Natural killer cell treated with Interleukin-12 subunit alpha and Interleukin-12 subunit beta and Interleukin-15 and Interleukin-18, amount 100 ng/mL, for 72 hours (primary cell): ENCODE measurements around the gene AAK1. TPM values are rescaled to one million over a fixed set of nuclear protein-coding genes. Genes with fewer than 3 reads are reported as not detected.

Source experiments
- ATAC-seq, 2 donors: fragments of 150-1000 bp; cut with Tn5 transposase in 1 of 2; sonication (Bioruptor Pico), chemical (Tn5 transposase) in 1 of 2; 2 replicates each; pipeline ENCODE4 v1.10.0; 2021
- DNase-seq: peaks from one replicate; pipeline ENCODE4 v3.0.0; 2022; ENCODE audit warnings: low spot score
- H3K27ac Mint-ChIP-seq, 2 donors: 1 replicate in 1 of 2; 2 replicates in 1 of 2; pipeline ENCODE4 v1.8.0; 2022; ENCODE audit warnings: mixed read lengths in 2 of 2, mild to moderate bottlenecking in 1 of 2, moderate library complexity in 1 of 2
- H3K27me3 Mint-ChIP-seq, 2 donors: 1 replicate in 1 of 2; 2 replicates in 1 of 2; pipeline ENCODE4 v1.8.0; 2022; ENCODE audit warnings: mixed read lengths in 2 of 2
- H3K36me3 Mint-ChIP-seq: one replicate; pipeline ENCODE4 v1.8.0; 2022; ENCODE audit warnings: mixed read lengths
- H3K4me1 Mint-ChIP-seq, 2 donors: 1 replicate in 1 of 2; 2 replicates in 1 of 2; pipeline ENCODE4 v1.8.0; 2022; ENCODE audit warnings: low read depth in 2 of 2, mixed read lengths in 2 of 2, mild to moderate bottlenecking in 1 of 2
- H3K4me3 Mint-ChIP-seq: one replicate; pipeline ENCODE4 v1.8.0; 2022; ENCODE audit warnings: mixed read lengths
- H3K9me3 Mint-ChIP-seq: 2 replicates; pipeline ENCODE4 v1.8.0; 2022; ENCODE audit warnings: mixed read lengths
- total RNA-seq, 2 donors: library from RNA; stranded (reverse); gene quantifications; one replicate each; pipeline ENCODE4 v1.2.3, GENCODE V29; 2022

AAK1 gene
- total RNA-seq, 2 donors from 2014 or later, result 97.1 to 114 TPM

DNA sequence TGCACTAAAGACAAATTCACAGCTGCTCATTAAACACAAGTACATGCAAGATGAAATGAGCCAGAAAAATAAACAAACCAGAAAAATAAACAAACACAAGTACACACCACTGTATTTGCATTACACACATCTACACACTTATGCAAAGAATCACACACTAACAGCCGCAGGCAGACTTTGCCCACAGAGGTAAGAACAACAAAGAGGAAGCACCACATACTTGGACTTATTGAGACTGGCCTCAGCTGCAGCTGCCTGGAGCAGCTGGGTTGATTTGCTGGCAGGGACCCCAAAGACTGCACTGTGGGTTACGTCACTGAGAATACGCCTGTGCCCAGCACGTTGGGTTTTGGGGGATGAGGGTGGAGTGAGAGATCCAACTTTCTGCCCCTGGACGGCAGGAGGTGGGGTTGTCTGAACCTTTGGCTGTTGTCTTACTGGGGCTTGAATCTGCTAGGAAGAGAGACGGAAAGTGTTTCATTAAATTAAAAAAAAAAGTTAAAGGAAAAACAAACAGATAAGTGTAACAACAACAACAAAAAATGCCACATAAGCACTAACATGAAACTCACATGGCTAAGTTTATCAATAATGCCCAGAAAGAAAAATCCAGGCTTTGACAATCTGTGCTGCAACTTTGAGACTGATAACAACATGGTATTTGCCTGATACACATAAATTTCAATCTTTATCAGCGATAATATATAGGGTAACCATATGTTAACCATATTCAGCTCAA, 134.4 kb downstream of the AAK1 start:
- H3K27me3 Mint-ChIP-seq, result no peaks in the 10 kb centered on the region
- peak overlapping the region in 1 of 2 donors; percentile 70 for H3K27ac Mint-ChIP-seq
- peaks cover 8 to 15% of the 10 kb centered on the region in 2 donors for H3K4me1 Mint-ChIP-seq
- no peak overlapping the region for H3K4me3 Mint-ChIP-seq
- peaks cover 55% of the 10 kb centered on the region for H3K36me3 Mint-ChIP-seq
- ATAC-seq, result no peak
- H3K9me3 Mint-ChIP-seq, result no peaks in the 10 kb centered on the region
- no peak for DNase-seq

DNA sequence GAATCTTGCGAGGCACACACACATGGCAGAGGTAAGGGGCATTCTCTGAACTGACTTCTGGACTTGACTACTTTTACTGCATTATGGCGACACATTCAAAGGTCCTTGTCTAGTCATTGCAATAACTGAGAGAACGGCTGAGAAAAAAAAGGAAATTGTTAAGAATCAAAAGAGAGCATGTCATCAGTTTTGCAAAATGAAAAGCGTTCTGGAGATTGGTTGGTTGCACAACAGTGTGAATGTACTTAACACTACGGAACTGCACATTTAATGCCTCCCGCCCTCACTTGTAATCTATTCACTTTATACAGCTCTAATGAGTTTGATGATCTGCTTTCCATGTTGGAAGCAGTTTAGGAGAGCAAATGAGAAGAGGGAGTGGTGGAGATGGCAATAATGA, 137.8 kb downstream of the AAK1 start:
- ATAC-seq (no peak), DNase-seq (no peak)
- no peaks in the 10 kb centered on the region for H3K9me3 Mint-ChIP-seq
- H3K27ac Mint-ChIP-seq, result no peak overlapping the region
- peaks cover 8 to 15% of the 10 kb centered on the region in 2 donors for H3K4me1 Mint-ChIP-seq
- peaks cover 32% of the 10 kb centered on the region for H3K36me3 Mint-ChIP-seq
- no peaks in the 10 kb centered on the region for H3K27me3 Mint-ChIP-seq
- no peak overlapping the region for H3K4me3 Mint-ChIP-seq

DNA sequence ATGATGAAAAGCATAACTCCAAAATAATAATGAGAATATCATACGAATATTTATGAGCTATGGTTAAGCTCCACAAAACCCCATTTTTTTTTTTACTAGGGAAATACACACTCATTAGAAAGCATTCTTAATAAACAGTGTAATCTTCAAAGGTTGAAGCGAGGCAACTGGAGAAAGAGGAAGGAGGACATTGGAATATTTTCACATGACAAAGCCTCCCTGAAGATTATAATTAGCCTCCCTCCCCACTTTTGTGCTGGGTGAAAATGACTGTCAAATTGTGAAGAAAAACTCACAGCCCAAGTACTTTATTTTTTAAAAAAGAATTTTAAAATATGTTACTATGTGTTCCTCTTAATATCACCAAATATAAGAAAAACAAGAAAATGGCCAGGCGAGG, 142.2 kb downstream of the AAK1 start:
- Mint-ChIP-seq H3K9me3 (no peaks in the 10 kb centered on the region), H3K4me3 (no peak overlapping the region), H3K27me3 (no peaks in the 10 kb centered on the region), H3K4me1 (peaks cover 6 to 8% of the 10 kb centered on the region in 2 donors), H3K27ac (no peak overlapping the region), H3K36me3 (peaks cover 15% of the 10 kb centered on the region)
- no peak for DNase-seq
- ATAC-seq, result no peak

DNA sequence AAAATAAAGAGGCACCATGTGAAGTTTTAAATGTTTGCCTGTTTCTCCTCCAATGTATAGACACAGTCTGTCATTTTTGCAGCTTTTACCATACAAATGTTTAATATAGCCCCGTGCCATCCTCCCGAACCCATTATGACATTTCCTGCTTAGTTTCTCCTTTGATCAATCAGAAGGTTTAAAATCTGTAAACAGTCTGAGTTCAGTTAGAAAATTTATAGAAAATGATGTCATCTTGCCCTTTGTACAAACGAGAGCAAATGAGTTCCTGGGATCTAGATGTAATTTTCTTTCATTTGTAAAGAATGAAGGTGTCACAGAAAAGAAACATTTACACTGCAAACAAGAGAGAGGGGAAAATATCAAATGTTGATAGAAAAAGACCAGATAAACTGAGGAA, 143.6 kb downstream of the AAK1 start:
- H3K27me3 Mint-ChIP-seq, result no peaks in the 10 kb centered on the region
- ATAC-seq, result no peak
- no peak for DNase-seq
- peak overlapping the region in 1 of 2 donors; percentile 18 for H3K27ac Mint-ChIP-seq
- peaks cover 6% of the 10 kb centered on the region for H3K36me3 Mint-ChIP-seq
- no peak overlapping the region for H3K4me3 Mint-ChIP-seq
- H3K9me3 Mint-ChIP-seq, result no peaks in the 10 kb centered on the region
- peaks cover 6 to 8% of the 10 kb centered on the region in 2 donors for H3K4me1 Mint-ChIP-seq

DNA sequence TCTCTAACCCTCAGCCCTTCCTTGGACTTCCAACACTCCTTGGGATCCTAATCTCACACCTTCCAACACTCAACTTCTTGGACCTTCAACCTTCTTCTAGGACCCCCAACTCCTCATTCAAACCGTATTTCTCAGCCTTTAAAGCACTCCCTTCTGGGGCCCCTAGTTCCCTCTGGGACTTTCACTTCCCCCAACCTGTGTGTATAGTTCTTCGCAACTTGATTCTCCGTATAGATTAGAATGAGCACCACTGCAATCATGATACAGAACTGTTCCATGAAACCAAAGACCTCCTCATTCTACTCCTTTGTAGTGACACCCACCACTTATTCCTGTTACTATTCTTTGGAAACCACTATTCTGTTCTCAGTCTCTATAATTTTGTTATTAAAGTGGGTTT, 144.3 kb downstream of the AAK1 start:
- Mint-ChIP-seq H3K4me1 (peaks cover 6 to 8% of the 10 kb centered on the region in 2 donors), H3K9me3 (no peaks in the 10 kb centered on the region), H3K4me3 (no peak overlapping the region), H3K36me3 (peaks cover 6% of the 10 kb centered on the region), H3K27me3 (no peaks in the 10 kb centered on the region), H3K27ac (peak overlapping the region; percentile 36 to 56)
- ATAC-seq (no peak), DNase-seq (no peak)

DNA sequence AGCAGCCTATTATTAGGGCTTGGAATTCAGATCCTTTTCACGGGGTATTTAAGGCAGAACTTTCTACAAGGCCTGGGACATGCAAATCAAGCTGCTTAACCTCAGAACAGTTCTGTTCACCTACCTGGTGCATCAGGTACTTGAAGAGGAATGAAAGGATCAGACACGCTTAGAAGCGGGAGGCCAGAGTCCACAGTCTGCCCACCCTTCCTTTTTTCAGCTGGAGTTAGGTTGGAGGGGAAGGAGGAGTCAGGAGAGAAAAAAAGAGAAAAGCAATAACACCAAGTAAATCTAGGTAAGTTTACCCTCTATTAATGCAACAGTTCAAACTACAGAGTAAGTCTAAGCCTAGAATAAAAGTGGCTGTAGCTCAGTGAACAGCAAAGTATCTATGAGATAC, 147.7 kb downstream of the AAK1 start:
- Mint-ChIP-seq H3K4me1 (peaks cover 18 to 20% of the 10 kb centered on the region in 2 donors), H3K36me3 (peaks cover 12% of the 10 kb centered on the region), H3K4me3 (no peak overlapping the region), H3K9me3 (no peaks in the 10 kb centered on the region), H3K27me3 (no peaks in the 10 kb centered on the region), H3K27ac (no peak overlapping the region)
- DNase-seq (no peak), ATAC-seq (no peak)

DNA sequence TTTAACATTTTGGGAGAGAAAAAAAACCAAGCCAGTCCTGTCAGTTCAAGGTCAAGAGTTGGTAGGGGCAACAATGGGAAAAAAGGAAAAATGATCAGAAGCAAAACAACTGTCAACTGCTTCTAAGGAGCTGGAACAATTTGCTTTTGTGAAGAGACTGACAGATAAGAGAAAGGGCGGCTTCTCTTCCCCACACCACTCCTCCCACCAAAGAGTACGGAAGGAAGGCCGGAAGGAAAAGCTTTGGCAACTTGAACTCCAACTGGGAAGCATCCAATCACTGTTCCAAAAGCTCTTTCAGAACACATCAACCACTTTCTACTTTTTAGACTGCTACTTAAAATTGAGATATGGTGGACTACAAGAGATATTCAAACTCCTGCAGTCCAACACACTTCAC, 148.5 kb downstream of the AAK1 start:
- H3K27ac Mint-ChIP-seq, result no peak overlapping the region
- ATAC-seq (no peak), DNase-seq (no peak)
- no peaks in the 10 kb centered on the region for H3K9me3 Mint-ChIP-seq
- no peak overlapping the region for H3K4me3 Mint-ChIP-seq
- H3K4me1 Mint-ChIP-seq, result peaks cover 23 to 27% of the 10 kb centered on the region in 2 donors
- no peaks in the 10 kb centered on the region for H3K27me3 Mint-ChIP-seq
- H3K36me3 Mint-ChIP-seq, result peaks cover 15% of the 10 kb centered on the region

DNA sequence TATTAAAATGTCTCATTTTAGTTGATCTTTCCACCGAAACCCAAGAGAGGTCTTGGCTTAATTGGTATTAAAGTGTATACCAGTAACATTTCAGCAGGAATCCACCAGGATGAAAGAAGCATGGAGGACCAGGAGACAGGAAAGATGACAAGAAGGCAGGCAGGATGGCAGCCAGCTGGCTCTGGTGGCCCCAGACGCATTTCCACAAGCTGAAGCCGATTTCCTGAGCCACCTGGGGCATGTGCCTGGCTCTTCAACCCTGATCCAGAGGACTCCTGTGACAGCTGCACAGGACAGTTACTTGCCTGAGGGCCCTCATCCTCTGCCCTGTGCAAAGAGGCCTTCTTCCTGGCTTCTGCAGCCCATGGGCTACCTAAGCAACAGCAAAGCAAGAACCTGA, 149.4 kb downstream of the AAK1 start:
- Mint-ChIP-seq H3K9me3 (no peaks in the 10 kb centered on the region), H3K4me3 (no peak overlapping the region), H3K4me1 (peaks cover 20 to 26% of the 10 kb centered on the region in 2 donors), H3K27me3 (no peaks in the 10 kb centered on the region), H3K36me3 (peaks cover 13% of the 10 kb centered on the region), H3K27ac (no peak overlapping the region)
- DNase-seq (no peak), ATAC-seq (no peak)

DNA sequence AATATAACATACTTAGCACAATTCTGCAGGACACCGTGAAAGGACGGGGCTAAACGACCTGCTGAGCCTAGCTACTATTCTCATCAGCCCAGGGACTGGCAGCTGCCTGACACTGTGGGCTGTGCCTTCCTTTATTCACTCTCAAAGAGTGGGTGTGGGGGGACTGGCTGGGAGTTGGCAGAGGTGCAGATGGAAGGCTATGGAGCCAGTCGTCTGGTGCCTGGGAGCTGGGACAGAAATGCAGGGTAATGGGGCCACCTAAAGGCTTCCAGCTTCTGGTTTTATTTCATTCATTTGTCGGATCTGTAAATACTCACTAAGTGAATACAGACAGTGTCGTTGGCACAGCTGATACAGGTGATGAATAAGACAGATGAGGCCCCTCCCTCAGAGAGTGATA, 150.3 kb downstream of the AAK1 start:
- H3K9me3 Mint-ChIP-seq, result no peaks in the 10 kb centered on the region
- DNase-seq, result no peak
- no peak overlapping the region for H3K4me3 Mint-ChIP-seq
- H3K4me1 Mint-ChIP-seq, result peaks cover 18 to 24% of the 10 kb centered on the region in 2 donors
- ATAC-seq, result no peak
- H3K27me3 Mint-ChIP-seq, result no peaks in the 10 kb centered on the region
- H3K27ac Mint-ChIP-seq, result peak overlapping the region; percentile 7 to 17
- H3K36me3 Mint-ChIP-seq, result peaks cover 10% of the 10 kb centered on the region

DNA sequence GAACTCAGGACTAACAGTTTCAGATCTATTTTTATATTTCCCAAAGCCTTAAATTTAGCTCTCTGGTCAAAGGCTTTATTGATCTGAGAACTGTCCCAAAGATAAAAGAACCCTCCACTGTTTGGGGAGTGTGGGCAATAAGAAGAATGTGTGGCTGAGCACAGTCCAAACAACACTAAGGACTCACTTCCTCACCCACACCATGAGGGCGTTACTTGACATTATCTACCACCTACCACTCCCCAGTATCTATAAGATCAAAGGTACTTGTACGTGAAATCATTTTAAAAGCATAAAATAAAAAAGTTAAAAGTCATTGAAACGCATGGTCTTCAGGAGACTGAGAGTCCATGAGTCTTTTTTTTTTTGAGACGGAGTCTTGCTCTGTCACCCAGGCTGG, 151.7 kb downstream of the AAK1 start:
- Mint-ChIP-seq H3K9me3 (no peaks in the 10 kb centered on the region), H3K27ac (peak overlapping the region in 1 of 2 donors; percentile 45)

DNA sequence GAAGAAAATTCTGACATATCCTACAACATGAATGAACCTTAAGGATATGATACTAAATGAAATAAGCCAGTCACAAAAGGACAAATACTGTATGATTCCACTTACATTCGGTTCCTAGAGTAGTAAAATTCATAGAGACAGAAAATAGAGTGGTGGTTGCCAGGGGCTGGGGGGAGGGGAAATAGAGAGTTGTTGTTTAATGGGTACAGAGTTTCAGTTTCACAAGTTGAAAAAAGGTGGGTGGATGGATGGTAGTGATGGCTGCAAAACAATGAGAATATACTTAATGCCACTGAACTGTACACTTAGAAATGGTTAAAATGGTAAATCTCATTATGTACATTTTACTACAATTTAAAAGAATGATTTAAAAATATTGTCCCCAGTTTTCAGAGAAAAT, 153.1 kb downstream of the AAK1 start:
- ATAC-seq (no peak), DNase-seq (no peak)
- H3K9me3 Mint-ChIP-seq, result no peaks in the 10 kb centered on the region
- peaks cover 17% of the 10 kb centered on the region for H3K36me3 Mint-ChIP-seq
- no peaks in the 10 kb centered on the region for H3K27me3 Mint-ChIP-seq
- peaks cover 18 to 20% of the 10 kb centered on the region in 2 donors for H3K4me1 Mint-ChIP-seq
- no peak overlapping the region for H3K4me3 Mint-ChIP-seq
- H3K27ac Mint-ChIP-seq, result peak overlapping the region; percentile 15 to 78

More for the DNA sequence above, 151.7 kb downstream of the AAK1 start:
- DNase-seq (no peak), ATAC-seq (no peak)
- Mint-ChIP-seq H3K4me3 (no peak overlapping the region), H3K27me3 (no peaks in the 10 kb centered on the region), H3K36me3 (peaks cover 16% of the 10 kb centered on the region), H3K4me1 (peaks cover 18 to 20% of the 10 kb centered on the region in 2 donors)

DNA sequence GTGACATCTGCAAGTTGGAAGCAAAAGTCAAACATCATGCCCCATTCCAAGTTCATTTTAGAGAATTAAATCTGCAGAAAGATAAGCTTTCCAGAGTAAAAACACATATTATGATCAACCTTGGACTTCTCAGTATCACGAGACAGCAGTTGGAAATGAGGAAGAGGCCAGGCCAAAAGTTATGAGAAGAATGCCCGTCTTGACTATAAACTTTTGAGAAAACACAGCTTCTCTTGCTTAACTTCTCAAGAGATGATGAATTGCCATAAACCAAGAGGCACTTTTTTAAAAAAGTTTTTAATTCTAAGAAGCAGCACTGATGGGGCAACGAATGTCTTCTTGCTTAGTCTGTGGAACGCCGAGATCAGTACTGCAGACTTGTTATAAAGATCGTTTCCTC, 153.7 kb downstream of the AAK1 start:
- Mint-ChIP-seq H3K36me3 (peaks cover 17% of the 10 kb centered on the region), H3K27me3 (no peaks in the 10 kb centered on the region), H3K4me1 (peaks cover 18 to 20% of the 10 kb centered on the region in 2 donors), H3K4me3 (no peak overlapping the region), H3K9me3 (no peaks in the 10 kb centered on the region), H3K27ac (peak overlapping the region; percentile 15 to 78)
- DNase-seq, result no peak
- ATAC-seq, result no peak

DNA sequence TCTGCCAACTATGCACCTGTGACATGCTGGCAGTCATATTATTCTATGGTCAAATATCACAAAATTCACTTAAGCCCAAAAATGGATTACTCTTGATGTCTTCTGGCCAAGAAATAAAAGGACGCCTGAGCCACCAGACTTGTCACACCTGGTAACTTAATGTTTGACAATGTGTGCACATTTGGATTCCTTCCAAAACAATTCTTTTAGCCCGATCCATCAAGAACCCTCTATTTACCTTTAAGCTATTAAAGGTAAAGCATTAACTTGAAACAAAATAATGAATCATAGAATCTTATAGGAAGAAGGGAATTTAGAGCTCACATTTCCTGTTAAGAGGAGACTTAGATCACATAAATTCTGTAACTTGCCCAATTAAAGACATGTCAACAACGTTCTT, 159.8 kb downstream of the AAK1 start:
- H3K27me3 Mint-ChIP-seq, result no peaks in the 10 kb centered on the region
- no peaks in the 10 kb centered on the region for H3K9me3 Mint-ChIP-seq
- peak overlapping the region in 1 of 2 donors; percentile 12 for H3K27ac Mint-ChIP-seq
- no peak overlapping the region for H3K4me3 Mint-ChIP-seq
- no peak for ATAC-seq
- DNase-seq, result no peak
- peaks cover 9 to 13% of the 10 kb centered on the region in 2 donors for H3K4me1 Mint-ChIP-seq
- H3K36me3 Mint-ChIP-seq, result peaks cover 16% of the 10 kb centered on the region

DNA sequence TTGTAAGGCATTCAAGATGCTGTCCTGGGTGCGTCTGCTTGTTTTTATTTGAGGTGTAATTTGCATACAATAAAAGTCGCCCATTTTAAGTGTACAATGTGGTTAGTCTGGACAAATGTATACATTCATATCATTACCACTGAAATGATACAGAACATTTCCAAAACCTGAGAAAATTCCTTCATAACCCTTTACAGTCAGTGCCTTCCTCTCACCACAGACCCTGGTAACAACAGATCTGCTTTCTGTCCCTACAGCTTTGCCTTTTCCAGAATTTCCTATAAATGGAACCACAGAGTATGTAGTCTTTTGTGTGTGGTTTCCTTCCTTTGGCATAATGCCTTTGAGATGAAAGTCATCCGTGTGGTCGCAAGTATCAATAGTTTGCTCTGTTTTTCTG, 160.5 kb downstream of the AAK1 start:
- Mint-ChIP-seq H3K4me1 (peaks cover 9 to 13% of the 10 kb centered on the region in 2 donors), H3K36me3 (peaks cover 17% of the 10 kb centered on the region), H3K4me3 (no peak overlapping the region), H3K9me3 (no peaks in the 10 kb centered on the region), H3K27me3 (no peaks in the 10 kb centered on the region), H3K27ac (no peak overlapping the region)
- no peak for DNase-seq
- no peak for ATAC-seq

DNA sequence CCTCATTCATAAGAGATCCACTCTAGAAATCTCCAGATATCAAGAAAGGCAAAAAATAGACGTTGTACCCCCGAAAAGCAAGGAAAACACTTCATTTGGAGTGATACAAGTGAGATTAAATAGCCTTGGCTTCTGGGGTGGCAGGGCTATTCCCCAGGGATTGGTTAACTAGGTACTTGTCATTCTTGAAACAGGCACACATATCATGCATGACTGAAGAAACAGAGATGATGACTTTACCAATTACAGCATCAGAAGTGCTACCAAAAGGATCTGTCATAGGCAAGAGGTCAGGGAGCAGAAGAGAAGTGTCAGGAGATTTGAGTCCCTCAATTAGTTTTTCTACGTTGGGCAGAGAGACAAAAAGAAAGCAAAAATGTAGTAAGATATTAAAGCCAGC, 161.1 kb downstream of the AAK1 start:
- Mint-ChIP-seq H3K9me3 (no peaks in the 10 kb centered on the region), H3K27ac (peak overlapping the region in 1 of 2 donors; percentile 60), H3K4me1 (peaks cover 13 to 18% of the 10 kb centered on the region in 2 donors), H3K36me3 (peaks cover 17% of the 10 kb centered on the region), H3K27me3 (no peaks in the 10 kb centered on the region), H3K4me3 (no peak overlapping the region)
- DNase-seq, result no peak
- ATAC-seq, result no peak
